Measurements from ENCODE around the gene KIF17.
A peak's percentile ranks its signal among the peaks of the same experiment; 100 is the strongest.

The KIF17 gene

GRCh38 chr1:20663969-20664715 is 53.7 kb downstream of the KIF17 start:
- H3K4me3 ChIP-seq (ENCODE audit: low read length), result no peak overlapping the region
- H3K9me3 ChIP-seq (ENCODE audit: low read length), result no peaks in the 10 kb centered on the region
- no peak overlapping the region for H2AFZ ChIP-seq (ENCODE audit: low read depth, low read length)
- H3K36me3 ChIP-seq (ENCODE audit: insufficient read depth, low read length), result peaks cover 9% of the 10 kb centered on the region
- no peaks in the 10 kb centered on the region for H3K27me3 ChIP-seq (ENCODE audit: insufficient read depth, low read length)
- H3K4me1 ChIP-seq (ENCODE audit: insufficient read depth, low read length), result peaks cover 21% of the 10 kb centered on the region

GRCh38 chr1:20663365-20663764 is 54.4 kb downstream of the KIF17 start:
- H3K4me1 ChIP-seq (ENCODE audit: insufficient read depth, low read length), result peaks cover 21% of the 10 kb centered on the region
- H3K27me3 ChIP-seq (ENCODE audit: insufficient read depth, low read length), result no peaks in the 10 kb centered on the region
- H3K36me3 ChIP-seq (ENCODE audit: insufficient read depth, low read length), result peaks cover 13% of the 10 kb centered on the region
- no peak overlapping the region for H3K4me3 ChIP-seq (ENCODE audit: low read length)
- no peaks in the 10 kb centered on the region for H3K9me3 ChIP-seq (ENCODE audit: low read length)
- H2AFZ ChIP-seq (ENCODE audit: low read depth, low read length), result no peak overlapping the region

DNA sequence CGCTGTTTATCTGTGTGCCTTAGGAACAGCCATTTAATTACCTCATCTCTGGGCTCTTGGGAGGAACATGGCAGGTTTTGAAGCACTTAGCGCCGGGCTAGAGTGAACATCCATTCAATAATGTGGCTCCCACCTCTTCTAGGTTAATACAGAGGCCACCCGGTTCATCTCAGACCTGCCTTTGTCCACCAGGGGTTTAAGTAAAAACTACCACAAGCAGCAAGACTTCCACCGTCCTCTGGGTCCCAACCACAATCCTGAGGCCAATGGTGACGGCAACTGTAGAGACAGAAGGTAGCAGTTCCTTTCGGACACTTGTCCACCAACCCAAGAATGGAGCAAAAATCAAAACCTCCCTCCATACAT is 55.7 kb downstream of the KIF17 start:
- no peaks in the 10 kb centered on the region for H3K9me3 ChIP-seq (ENCODE audit: low read length)
- peaks cover 23% of the 10 kb centered on the region for H3K36me3 ChIP-seq (ENCODE audit: insufficient read depth, low read length)
- H3K27me3 ChIP-seq (ENCODE audit: insufficient read depth, low read length), result no peaks in the 10 kb centered on the region
- no peak overlapping the region for H2AFZ ChIP-seq (ENCODE audit: low read depth, low read length)
- H3K4me3 ChIP-seq (ENCODE audit: low read length), result peak overlapping the region; percentile 74
- H3K4me1 ChIP-seq (ENCODE audit: insufficient read depth, low read length), result peaks cover 21% of the 10 kb centered on the region

DNA sequence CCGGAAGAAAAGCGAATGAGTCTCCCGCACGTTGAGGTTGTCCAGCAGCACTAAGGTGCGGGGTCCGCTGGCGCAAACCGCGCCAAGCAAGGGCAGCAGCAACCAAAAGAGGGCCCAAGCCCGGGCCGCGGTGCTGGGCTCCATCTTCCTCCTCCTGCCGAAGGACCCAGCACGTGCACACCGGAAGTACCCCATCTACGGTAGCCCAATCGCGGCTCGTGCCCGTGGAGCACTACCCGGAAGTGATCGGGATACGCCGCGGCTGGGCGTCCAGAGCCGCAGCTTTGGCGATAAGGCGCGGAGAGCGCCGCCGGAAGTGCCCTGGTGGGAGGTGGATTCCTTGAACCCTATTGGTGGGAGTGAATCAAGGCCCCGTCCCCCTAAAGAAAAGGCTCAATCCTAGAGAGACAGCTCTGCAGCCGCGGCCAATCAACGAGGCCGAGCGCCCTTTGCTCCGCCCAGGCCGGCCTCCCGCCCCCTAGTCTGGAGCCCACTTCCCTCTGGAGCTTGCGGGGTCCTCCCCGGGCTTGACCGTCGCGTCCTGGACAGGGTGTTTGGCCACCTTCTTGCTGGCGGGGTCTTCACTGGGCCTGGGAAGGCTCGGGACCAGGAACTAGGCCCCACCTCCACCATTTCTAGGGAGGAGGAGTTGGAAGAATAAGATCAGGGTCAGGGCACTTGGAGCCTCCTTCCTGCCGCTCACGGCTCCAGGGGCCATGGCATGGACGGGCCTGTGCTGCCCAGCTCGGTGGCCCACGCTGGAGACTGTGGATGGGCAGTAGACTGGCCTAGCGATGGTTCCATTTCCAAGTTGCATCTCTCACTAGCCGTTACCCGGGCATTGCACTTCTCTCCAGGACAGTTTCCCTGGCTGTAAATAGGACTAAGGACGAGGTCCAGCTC is 56.3 kb downstream of the KIF17 start, which contains the start of gene DDOST:
TSS of gene DDOST (minus strand) at position 163 of the 903 bp plus-strand sequence. CDS start at position 144, 19 bp downstream.
- H3K4me1 ChIP-seq (ENCODE audit: insufficient read depth, low read length), result peaks cover 21% of the 10 kb centered on the region
- H3K36me3 ChIP-seq (ENCODE audit: insufficient read depth, low read length), result peaks cover 30% of the 10 kb centered on the region
- peak within 1 kb of the TSS; percentile 87 for H3K4me3 ChIP-seq (ENCODE audit: low read length)
- no peaks in the 10 kb centered on the region for H3K9me3 ChIP-seq (ENCODE audit: low read length)
- peak within 1 kb of the TSS; percentile 4 for H2AFZ ChIP-seq (ENCODE audit: low read depth, low read length)
- H3K27me3 ChIP-seq (ENCODE audit: insufficient read depth, low read length), result no peaks in the 10 kb centered on the region

DNA sequence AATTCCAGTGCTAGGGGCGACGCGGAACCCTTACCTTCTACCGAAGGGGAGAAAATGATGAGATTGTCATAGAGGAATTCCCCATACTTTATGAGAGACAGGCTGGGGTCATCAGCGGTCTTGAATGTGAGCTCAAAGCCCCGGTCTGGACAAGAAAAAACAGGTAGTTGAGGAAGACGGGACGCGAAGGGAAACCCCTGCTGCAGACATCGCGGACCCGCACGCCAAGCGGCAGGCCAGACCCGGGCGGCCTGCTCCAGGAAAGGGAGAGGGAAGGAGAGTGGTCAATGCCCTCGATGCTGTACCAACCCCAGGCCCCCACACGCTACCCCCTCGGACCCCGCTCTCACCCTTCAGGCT is 57.0 kb downstream of the KIF17 start:
- peaks cover 36% of the 10 kb centered on the region for H3K36me3 ChIP-seq (ENCODE audit: insufficient read depth, low read length)
- peaks cover 21% of the 10 kb centered on the region for H3K4me1 ChIP-seq (ENCODE audit: insufficient read depth, low read length)
- peak overlapping the region; percentile 87 for H3K4me3 ChIP-seq (ENCODE audit: low read length)
- no peaks in the 10 kb centered on the region for H3K27me3 ChIP-seq (ENCODE audit: insufficient read depth, low read length)
- H2AFZ ChIP-seq (ENCODE audit: low read depth, low read length), result no peak overlapping the region
- no peaks in the 10 kb centered on the region for H3K9me3 ChIP-seq (ENCODE audit: low read length)

- H3K4me1 ChIP-seq (ENCODE audit: insufficient read depth, low read length), result peaks cover 21% of the 10 kb centered on the region
- H3K27me3 ChIP-seq (ENCODE audit: insufficient read depth, low read length), result no peaks in the 10 kb centered on the region
- no peak overlapping the region for H2AFZ ChIP-seq (ENCODE audit: low read depth, low read length)
- H3K4me3 ChIP-seq (ENCODE audit: low read length), result peak overlapping the region; percentile 87
- H3K36me3 ChIP-seq (ENCODE audit: insufficient read depth, low read length), result peaks cover 40% of the 10 kb centered on the region
- H3K9me3 ChIP-seq (ENCODE audit: low read length), result no peaks in the 10 kb centered on the region
These were observed 57.4 kb downstream of the KIF17 start for GRCh38 chr1:20660363-20660762.

GRCh38 chr1:20658166-20658915 is 59.5 kb downstream of the KIF17 start:
- no peak overlapping the region for H3K4me3 ChIP-seq (ENCODE audit: low read length)
- no peaks in the 10 kb centered on the region for H3K27me3 ChIP-seq (ENCODE audit: insufficient read depth, low read length)
- H3K4me1 ChIP-seq (ENCODE audit: insufficient read depth, low read length), result peaks cover 21% of the 10 kb centered on the region
- H2AFZ ChIP-seq (ENCODE audit: low read depth, low read length), result no peak overlapping the region
- H3K9me3 ChIP-seq (ENCODE audit: low read length), result no peaks in the 10 kb centered on the region
- H3K36me3 ChIP-seq (ENCODE audit: insufficient read depth, low read length), result peaks cover 57% of the 10 kb centered on the region

DNA sequence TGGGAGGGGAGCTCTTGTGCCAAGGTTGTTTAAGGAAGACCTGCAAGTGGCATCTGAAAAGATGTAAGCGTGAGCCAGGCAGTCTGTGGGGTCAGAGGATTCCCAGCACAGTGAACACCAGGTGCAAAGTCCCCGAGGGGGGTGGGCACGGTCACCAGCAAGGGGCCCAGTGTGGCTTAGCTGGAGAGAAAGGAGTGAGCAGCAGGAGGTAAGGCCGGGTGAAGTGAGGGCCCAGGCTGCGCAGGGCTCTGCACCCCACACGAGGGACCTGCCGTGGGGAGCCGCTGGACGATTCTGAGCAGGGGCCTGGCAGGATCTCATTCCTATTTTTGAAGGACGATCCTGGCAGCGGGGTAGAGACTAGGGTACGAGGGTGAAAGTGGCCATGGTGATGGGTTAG is 60.8 kb downstream of the KIF17 start:
- Histone ChIP-seq H3K4me3 (ENCODE audit: low read length) (no peak overlapping the region), H3K4me1 (ENCODE audit: insufficient read depth, low read length) (peaks cover 16% of the 10 kb centered on the region), H2AFZ (ENCODE audit: low read depth, low read length) (no peak overlapping the region), H3K9me3 (ENCODE audit: low read length) (no peaks in the 10 kb centered on the region), H3K27me3 (ENCODE audit: insufficient read depth, low read length) (no peaks in the 10 kb centered on the region), H3K36me3 (ENCODE audit: insufficient read depth, low read length) (peaks cover 70% of the 10 kb centered on the region)

DNA sequence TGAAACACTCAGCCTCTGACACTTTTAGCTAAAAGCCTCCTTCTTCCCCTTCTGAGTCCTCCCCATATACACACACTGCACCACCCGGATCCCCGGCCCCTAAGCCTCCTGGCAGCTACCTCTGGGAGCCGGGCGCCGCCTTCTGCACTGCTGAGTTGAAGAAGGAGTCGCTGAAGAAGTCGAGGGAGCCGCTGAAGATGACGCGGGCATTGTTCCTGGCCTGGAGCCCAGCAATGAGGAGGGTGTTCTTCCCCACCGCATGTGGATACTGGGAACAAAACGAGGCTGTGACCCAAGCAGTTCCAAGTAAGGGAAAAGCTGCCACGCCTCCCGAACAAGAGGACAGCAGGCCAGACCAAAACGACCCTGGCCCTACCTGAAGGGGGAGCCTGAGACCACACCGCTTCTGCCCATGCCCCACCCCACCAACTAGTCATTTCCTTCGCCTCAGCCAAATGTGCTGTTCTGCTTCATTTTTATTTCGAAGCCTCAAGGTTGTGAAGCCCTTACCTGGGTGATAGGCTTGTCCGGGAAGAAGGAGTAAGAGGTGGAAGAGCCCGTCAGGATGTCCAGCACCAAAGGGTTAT is 63.6 kb downstream of the KIF17 start:
- H3K36me3 ChIP-seq (ENCODE audit: insufficient read depth, low read length), result peaks cover 84% of the 10 kb centered on the region
- no peaks in the 10 kb centered on the region for H3K4me1 ChIP-seq (ENCODE audit: insufficient read depth, low read length)
- no peaks in the 10 kb centered on the region for H3K27me3 ChIP-seq (ENCODE audit: insufficient read depth, low read length)
- H3K9me3 ChIP-seq (ENCODE audit: low read length), result no peaks in the 10 kb centered on the region
- H2AFZ ChIP-seq (ENCODE audit: low read depth, low read length), result no peak overlapping the region
- H3K4me3 ChIP-seq (ENCODE audit: low read length), result no peak overlapping the region

GRCh38 chr1:20652300-20652699 is 65.5 kb downstream of the KIF17 start:
- H3K36me3 ChIP-seq (ENCODE audit: insufficient read depth, low read length), result peaks cover 84% of the 10 kb centered on the region
- H3K4me3 ChIP-seq (ENCODE audit: low read length), result no peak overlapping the region
- no peaks in the 10 kb centered on the region for H3K27me3 ChIP-seq (ENCODE audit: insufficient read depth, low read length)
- H2AFZ ChIP-seq (ENCODE audit: low read depth, low read length), result no peak overlapping the region
- no peaks in the 10 kb centered on the region for H3K4me1 ChIP-seq (ENCODE audit: insufficient read depth, low read length)
- H3K9me3 ChIP-seq (ENCODE audit: low read length), result no peaks in the 10 kb centered on the region

GRCh38 chr1:20648946-20649345 is 68.9 kb downstream of the KIF17 start:
- no peak overlapping the region for H3K4me3 ChIP-seq (ENCODE audit: low read length)
- peaks cover 55% of the 10 kb centered on the region for H3K36me3 ChIP-seq (ENCODE audit: insufficient read depth, low read length)
- H3K4me1 ChIP-seq (ENCODE audit: insufficient read depth, low read length), result no peaks in the 10 kb centered on the region
- H2AFZ ChIP-seq (ENCODE audit: low read depth, low read length), result no peak overlapping the region
- no peaks in the 10 kb centered on the region for H3K27me3 ChIP-seq (ENCODE audit: insufficient read depth, low read length)
- H3K9me3 ChIP-seq (ENCODE audit: low read length), result no peaks in the 10 kb centered on the region

DNA sequence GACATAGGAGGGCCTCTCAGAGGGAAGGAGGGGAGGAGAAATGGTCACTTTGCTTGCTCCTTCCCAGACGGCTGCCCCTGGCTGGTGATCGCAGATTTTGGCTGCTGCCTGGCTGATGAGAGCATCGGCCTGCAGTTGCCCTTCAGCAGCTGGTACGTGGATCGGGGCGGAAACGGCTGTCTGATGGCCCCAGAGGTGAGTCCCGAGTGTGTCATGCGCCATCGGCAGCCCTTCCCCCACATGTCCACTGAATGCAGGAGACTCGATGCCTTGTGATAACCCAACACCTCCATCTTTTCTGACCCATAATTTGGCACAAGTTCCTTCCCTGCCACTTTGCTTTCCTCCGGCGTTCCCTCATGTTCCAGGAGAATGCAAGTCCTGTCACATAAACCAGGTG is 69.4 kb downstream of the KIF17 start:
- no peaks in the 10 kb centered on the region for H3K27me3 ChIP-seq (ENCODE audit: insufficient read depth, low read length)
- H3K4me3 ChIP-seq (ENCODE audit: low read length), result no peak overlapping the region
- no peaks in the 10 kb centered on the region for H3K4me1 ChIP-seq (ENCODE audit: insufficient read depth, low read length)
- H2AFZ ChIP-seq (ENCODE audit: low read depth, low read length), result no peak overlapping the region
- no peaks in the 10 kb centered on the region for H3K9me3 ChIP-seq (ENCODE audit: low read length)
- H3K36me3 ChIP-seq (ENCODE audit: insufficient read depth, low read length), result peaks cover 50% of the 10 kb centered on the region

Data from neuron (in vitro differentiated cells).